GM12878 (cell line): ENCODE data around the gene FMNL2. TPM values are rescaled to one million over a fixed set of nuclear protein-coding genes. Genes with fewer than 3 reads are reported as not detected.

ENCODE experiments used
- ATAC-seq: fragments of 200-7000 bp; cut with Tn5 transposase; 3 replicates; pipeline ENCODE4 v1.9.1; 2020; ENCODE audit warnings: mild to moderate bottlenecking, moderate library complexity
- BruUV-seq: library from RNA; stranded (reverse); fragments of 400-500 nt; replicated peaks from 2 replicates; lab custom pipeline; 2021; lab: Mats Ljungman, UMichigan
- CTCF ChIA-PET: fragments of 300-600 bp; sonication (Branson Sonifier 250); formaldehyde crosslinking; extraction: SDS; loops from one replicate; lab custom pipeline; 2021; ENCODE audit warnings: inconsistent platforms; lab: Yijun Ruan, JAX
- POLR2A ChIA-PET: fragments of 350-600 bp; formaldehyde crosslinking; extraction: SDS; loops from one replicate; lab custom pipeline; 2021; ENCODE audit warnings: inconsistent platforms; lab: Charles Lee
- RAD21 ChIA-PET: fragments of 300-600 bp; sonication (Branson Sonifier 250); formaldehyde crosslinking; loops from one replicate; lab custom pipeline; 2023; ENCODE audit warnings: antibody characterized with exemption; ENCODE audit not compliant: unreplicated experiment; lab: Charles Lee
- SMC1A ChIA-PET: fragments of 300-600 bp; sonication (Branson Sonifier 250); formaldehyde crosslinking; loops from one replicate; lab custom pipeline; 2023; ENCODE audit not compliant: unreplicated experiment, uncharacterized antibody; lab: Charles Lee
- DNase-seq: peaks from one replicate; pipeline ENCODE4 v3.0.0-alpha.2; 2011; ENCODE audit warnings: low read depth, low spot score
- FAIRE-seq: peaks from 3 replicates; lab custom pipeline; 2011; peaks lifted over from hg19 to GRCh38; lab: Jason Lieb, UNC
- H2AFZ ChIP-seq: 2 replicates; pipeline ENCODE4 v1.6.0; 2011; ENCODE audit warnings: low read depth, low read length, control low read depth; ENCODE audit not compliant: control insufficient read depth
- H3K27ac ChIP-seq: 2 replicates; pipeline ENCODE4 v1.5.1; 2011; ENCODE audit warnings: control low read depth; ENCODE audit not compliant: control insufficient read depth, insufficient read depth
- H3K27me3 ChIP-seq, 2 experiments: replicated peaks in 1 of 2; 2 replicates each; pipeline versions ENCODE4 v1.6.0 to v1.6.1; 2011; ENCODE audit warnings: low read length in 1 of 2; ENCODE audit not compliant: control insufficient read depth in 2 of 2, insufficient read depth in 2 of 2
- H3K36me3 ChIP-seq, 2 experiments: 2 replicates each; pipeline ENCODE4 v1.5.1; 2011; ENCODE audit warnings: low read length in 1 of 2; ENCODE audit not compliant: control insufficient read depth in 2 of 2, insufficient read depth in 2 of 2
- H3K4me1 ChIP-seq: 2 replicates; pipeline ENCODE4 v1.6.1; 2011; ENCODE audit warnings: mild to moderate bottlenecking, low read length, moderate library complexity, mixed read lengths; ENCODE audit not compliant: control insufficient read depth, insufficient read depth
- H3K4me2 ChIP-seq: 2 replicates; pipeline ENCODE4 v1.6.0; 2011; ENCODE audit warnings: control low read depth; ENCODE audit not compliant: control insufficient read depth, insufficient read depth
- H3K4me3 ChIP-seq: fragments of 200-600 bp; sonication (generic); 2 replicates; pipeline ENCODE4 v1.5.1; 2016
- H3K79me2 ChIP-seq: 2 replicates; pipeline ENCODE4 v1.6.0; 2011; ENCODE audit warnings: low read length; ENCODE audit not compliant: control insufficient read depth, insufficient read depth
- H3K9ac ChIP-seq: 2 replicates; pipeline ENCODE4 v1.8.0; 2011; ENCODE audit warnings: low read length, control low read depth, mixed read lengths; ENCODE audit not compliant: control insufficient read depth, insufficient read depth
- H3K9me3 ChIP-seq: replicated peaks from 3 replicates; pipeline ENCODE4 v1.5.1; 2011; ENCODE audit warnings: mild to moderate bottlenecking, low read length; ENCODE audit not compliant: control insufficient read depth, insufficient read depth
- H4K20me1 ChIP-seq: 2 replicates; pipeline ENCODE4 v1.6.0; 2011; ENCODE audit not compliant: control insufficient read depth, insufficient read depth
- BCLAF1 ChIP-seq: fragments of 450-650 bp; IDR thresholded peaks from 2 replicates; pipeline ENCODE4 v1.6.1; 2017; ENCODE audit warnings: antibody characterized with exemption, mild to moderate bottlenecking, moderate library complexity
- E2F4 ChIP-seq: IDR thresholded peaks from 2 replicates; pipeline ENCODE4 v1.6.1; 2012; ENCODE audit warnings: low read depth, low read length, improper control_type of control experiment
- EGR1 ChIP-seq, 2 experiments: IDR thresholded peaks; 1 replicate in 1 of 2; 2 replicates in 1 of 2; pipeline ENCODE4 v1.6.1; 2011 to 2012; ENCODE audit warnings: low read depth in 2 of 2, low read length in 2 of 2, borderline replicate concordance in 1 of 2, mild to moderate bottlenecking in 1 of 2, moderate library complexity in 1 of 2
- ETV6 ChIP-seq, 2 experiments: fragments of 450-650 bp in 1 of 2; IDR thresholded peaks in 1 of 2; conservative IDR thresholded peaks in 1 of 2; 2 replicates each; pipeline ENCODE4 v1.6.1; 2014; ENCODE audit warnings: antibody characterized with exemption in 1 of 2, borderline replicate concordance in 1 of 2, low read depth in 1 of 2, mild to moderate bottlenecking in 1 of 2, moderate library complexity in 1 of 2
- EZH2 ChIP-seq: IDR thresholded peaks from 2 replicates; pipeline ENCODE4 v1.6.1; 2012; ENCODE audit warnings: low read depth, mild to moderate bottlenecking, control low read depth, inconsistent platforms, low read length, borderline replicate concordance; ENCODE audit not compliant: control insufficient read depth
- FOXM1 ChIP-seq: IDR thresholded peaks from 2 replicates; pipeline ENCODE4 v1.6.1; 2012; ENCODE audit warnings: low read depth, mild to moderate bottlenecking, inconsistent platforms, low read length, moderate library complexity
- HDAC2 ChIP-seq: fragments of 200-600 bp; sonication (generic); IDR thresholded peaks from 2 replicates; pipeline ENCODE4 v1.6.1; 2017
- IRF3 ChIP-seq: fragments of 450-650 bp; IDR thresholded peaks from 2 replicates; pipeline ENCODE4 v1.6.1; 2014; ENCODE audit warnings: mild to moderate bottlenecking
- MYB ChIP-seq: fragments of 150-350 bp; IDR thresholded peaks from 2 replicates; pipeline ENCODE4 v1.6.1; 2014; ENCODE audit warnings: mild to moderate bottlenecking, low read depth, low read length, borderline replicate concordance
- NRF1 ChIP-seq: conservative IDR thresholded peaks from 2 replicates; pipeline ENCODE4 v1.6.1; 2011; ENCODE audit warnings: mild to moderate bottlenecking, low read depth, low read length, improper control_type of control experiment
- PAX5 ChIP-seq: IDR thresholded peaks from 2 replicates; pipeline ENCODE4 v1.6.1; 2011; ENCODE audit warnings: low read depth, low read length, borderline replicate concordance
- PBX3 ChIP-seq: IDR thresholded peaks from 2 replicates; pipeline ENCODE4 v1.6.1; 2011; ENCODE audit warnings: mild to moderate bottlenecking, low read depth, low read length, moderate library complexity; ENCODE audit not compliant: insufficient replicate concordance
- RAD51 ChIP-seq: fragments of 450-650 bp; IDR thresholded peaks from 2 replicates; pipeline ENCODE4 v1.6.1; 2016; ENCODE audit warnings: moderate library complexity, mild to moderate bottlenecking, inconsistent platforms
- STAT1 ChIP-seq: fragments of 450-650 bp; conservative IDR thresholded peaks from 2 replicates; pipeline ENCODE4 v1.6.1; 2014; ENCODE audit warnings: antibody characterized with exemption, mild to moderate bottlenecking
- TBL1XR1 ChIP-seq: IDR thresholded peaks from 2 replicates; pipeline ENCODE4 v1.6.1; 2012; ENCODE audit warnings: low read depth, low read length, improper control_type of control experiment
- WGBS: methylation state at CpG from one replicate; pipeline ENCODE4 v1.1.6; 2016; ENCODE audit warnings: low lambda C conversion rate; ENCODE audit not compliant: insufficient replicate concordance, insufficient coverage; ENCODE audit errors: missing lambda C conversion rate; 5-methylcytosine and 5-hydroxymethylcytosine counted together
- in situ Hi-C: fragments of 300-500 bp; cut with MboI; formaldehyde crosslinking; loops from 9 replicates; pipeline ENCODE4 v1.14.3; 2018; ENCODE audit warnings: mixed read lengths
- intact Hi-C: fragments of 100-400 bp; cut with micrococcal nuclease; formaldehyde crosslinking; loops from one replicate; pipeline ENCODE4 v1.14.2; 2022; ENCODE audit not compliant: unreplicated experiment
- polyA plus RNA-seq, 11 experiments: library from polyadenylated mRNA; depleted of rRNA in 4 of 11; unstranded in 6 of 11; stranded (reverse) in 5 of 11; fragments of >200 nt; fragmentation: Nextera tagmentation in 4 of 11; fragmentation: Illumina TruSeq in 1 of 11; extraction: Ambion mirVana in 4 of 11; extraction: Trizol in 1 of 11; gene quantifications; 1 replicate in 1 of 11; 2 replicates in 10 of 11; pipeline versions ENCODE4 v1.2.1 to v1.2.3, GENCODE V29; 2011 to 2016; ENCODE audit warnings: inconsistent platforms in 2 of 11, missing spikeins in 2 of 11, low read depth in 1 of 11
- total RNA-seq, 4 experiments: library from RNA; depleted of rRNA in 3 of 4; stranded (reverse); fragments of >200 nt in 3 of 4; fragmentation: Illumina TruSeq in 1 of 4; extraction: Trizol in 1 of 4; gene quantifications; 2 replicates each; pipeline versions ENCODE4 v1.2.1 to v1.2.3, GENCODE V29; 2013 to 2021

The FMNL2 gene
- total and polyA plus RNA-seq, 10 of the 15 experiments (the other 5 are each of a cell fraction or from before 2014, with no cell fraction given) = 0.13 to 9.9 (median 0.35) TPM

DNA sequence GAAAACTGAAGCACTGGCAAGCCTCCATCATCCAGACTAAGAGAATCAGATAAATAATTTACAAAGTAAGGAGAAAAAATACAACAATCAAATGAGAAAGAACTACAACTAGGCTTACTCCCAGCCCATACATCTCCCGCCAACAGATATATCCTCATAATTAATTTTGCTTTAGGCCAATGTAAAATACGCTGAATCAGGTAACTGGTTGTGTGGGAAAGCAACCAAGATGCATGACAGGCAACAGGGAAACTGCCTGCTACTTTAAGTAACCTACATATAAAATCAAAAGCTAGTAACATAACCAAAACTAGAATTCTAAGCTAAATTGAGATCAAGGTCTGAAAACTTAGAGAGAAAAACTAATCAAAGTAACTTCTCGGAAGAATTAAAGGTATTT, 360.8 kb downstream of the FMNL2 start (continued):
- TF ChIP-seq EGR1 (IDR thresholded peaks at IDR 0.05; ENCODE audit: borderline replicate concordance in 1 of 2, low read depth in 2 of 2, low read length in 2 of 2) (no peak), STAT1 (no peak), HDAC2 (no peak), PBX3 (no peak), RAD51 (no peak)

- no peak overlapping the region for H2AFZ ChIP-seq
- H3K4me2 ChIP-seq = no peak overlapping the region
- ChIA-PET RAD21 (no interaction called here), POLR2A (interaction anchor here (0.7 to 4.4 kb wide), 2 partner anchors 10 to 20 kb away, joined by 4 to 20 read pairs; partner anchors contain the start of gene PRPF40A), SMC1A (interaction anchor here (1.4 kb wide), 1 partner anchor 13 kb away, joined by 4 read pairs; no protein-coding TSS in a partner anchor), CTCF (interaction anchor here (1.5 to 5.0 kb wide), 2 partner anchors 19 to 46 kb away, joined by 3 to 31 read pairs; partner anchors contain the start of gene PRPF40A)
- H3K9me3 ChIP-seq = peaks cover 3% of the 10 kb centered on the region; the same call in 2 of the 3 replicates
- peaks cover 17% of the 10 kb centered on the region; the same call in 1 of the 2 replicates for H3K4me1 ChIP-seq
- H3K79me2 ChIP-seq = peaks cover 67% of the 10 kb centered on the region
- in situ Hi-C loops = no loop called here
- no peaks in the 10 kb centered on the region for H4K20me1 ChIP-seq
- no TSS peak for BruUV-seq
- no peaks in the 10 kb centered on the region for H3K27me3 ChIP-seq
- no peak overlapping the region for H3K4me3 ChIP-seq
- no peak overlapping the region for H3K9ac ChIP-seq
- FAIRE-seq = no peak
- H3K27ac ChIP-seq = no peak overlapping the region
- H3K36me3 ChIP-seq = peaks cover 4 to 10% of the 10 kb centered on the region in 2 experiments; a peak in 3 of 4 replicates
- WGBS = no CpG with 5 or more reads among the region's 1 CpG
- no peak for ATAC-seq
- intact Hi-C loops = no loop called here
- DNase-seq = no peak
- TF ChIP-seq ETV6 (conservative IDR thresholded peaks at IDR 0.05 in 1 of 2, IDR thresholded peaks at IDR 0.05 in 1 of 2; ENCODE audit: borderline replicate concordance in 1 of 2, low read depth in 1 of 2) = no peak
- no peak for TF ChIP-seq BCLAF1
- no peak for TF ChIP-seq TBL1XR1
- TF ChIP-seq NRF1 = no peak
- TF ChIP-seq IRF3 = no peak
- no peak for TF ChIP-seq FOXM1
- no peak for TF ChIP-seq EZH2
- TF ChIP-seq MYB = no peak
- no peak for TF ChIP-seq E2F4
- no peak for TF ChIP-seq PAX5
- TF ChIP-seq STAT1 = no peak
Measured at GRCh38 chr2:152696476-152696875, 361.5 kb downstream of the FMNL2 start.
